ENCODE data around the gene THAP8. TPM values are rescaled to one million over a fixed set of nuclear protein-coding genes. Genes with fewer than 3 reads are reported as not detected.

THAP8 gene
- total RNA-seq, 1 donor from 2014 or later: 4.2 TPM

Other genes with a start within 250 kb of the THAP8 start
- gene PRODH2, start 241.4 kb downstream of the THAP8 start, total RNA-seq: not detected
- gene NPHS1, start 201.8 kb downstream of the THAP8 start, total RNA-seq: not detected
- not detected for gene KIRREL2, start 197.4 kb downstream of the THAP8 start, total RNA-seq
- 17.8 TPM for gene APLP1, start 185.7 kb downstream of the THAP8 start, total RNA-seq
- 2.6 TPM for gene NFKBID, start 153.7 kb downstream of the THAP8 start, total RNA-seq
- 4.1 TPM for gene HCST, start 151.8 kb downstream of the THAP8 start, total RNA-seq
- gene TYROBP, start 146.0 kb downstream of the THAP8 start, total RNA-seq: 28.3 TPM
- 6.1 TPM for gene LRFN3, start 117.9 kb downstream of the THAP8 start, total RNA-seq
- 10.2 TPM for gene SDHAF1, start 59.1 kb downstream of the THAP8 start, total RNA-seq
- gene SYNE4, start 45.5 kb downstream of the THAP8 start, total RNA-seq: 0.30 TPM
- 9.4 TPM for gene ALKBH6, start 40.1 kb downstream of the THAP8 start, total RNA-seq
- 4.1 TPM for gene CLIP3, start 21.4 kb downstream of the THAP8 start, total RNA-seq
- 28.3 TPM for gene WDR62, start 612 bp upstream of the THAP8 start, total RNA-seq
- not detected for gene OVOL3, start 56.9 kb upstream of the THAP8 start, total RNA-seq
- 145 TPM for gene POLR2I, start 60.6 kb upstream of the THAP8 start, total RNA-seq
- gene TBCB, start 61.2 kb upstream of the THAP8 start, total RNA-seq: 95.8 TPM
- gene CAPNS1, start 85.8 kb upstream of the THAP8 start, total RNA-seq: 781 TPM
- 3,311 TPM for gene COX7A1, start 98.2 kb upstream of the THAP8 start, total RNA-seq
- gene ZNF565, start 160.4 kb upstream of the THAP8 start, total RNA-seq: 3.9 TPM
- 29.6 TPM for gene ZNF146, start 160.8 kb upstream of the THAP8 start, total RNA-seq